Measurements from ENCODE around the gene INO80. TPM values are rescaled to one million over a fixed set of nuclear protein-coding genes. Genes with fewer than 3 reads are reported as not detected.

INO80 gene
- total RNA-seq, 4 donors from 2014 or later, result 17.5 to 111 (median 40.1) TPM

DNA sequence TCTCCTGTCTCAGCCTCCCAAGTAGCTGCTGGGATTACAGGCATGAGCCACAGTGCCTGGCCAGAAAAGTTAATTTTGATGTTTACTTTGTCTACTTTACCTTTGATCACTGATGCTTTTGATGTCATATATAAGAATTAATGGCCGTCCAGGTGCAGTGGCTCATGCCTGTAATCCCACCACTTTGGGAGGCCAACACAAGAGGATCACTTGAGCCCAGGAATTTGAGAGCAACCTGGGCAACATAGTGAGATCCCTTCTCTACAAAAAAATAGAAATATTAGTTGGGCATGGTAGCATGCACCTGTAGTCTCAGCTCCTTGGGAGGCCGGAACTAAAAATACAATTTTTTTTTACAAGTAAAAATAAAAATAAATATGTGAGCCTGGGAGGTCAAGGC lies 6.8 kb upstream of the INO80 start:
- Histone ChIP-seq H3K27me3 (no peaks in the 10 kb centered on the region), H3K4me3 (no peak overlapping the region), H3K9me3 (no peaks in the 10 kb centered on the region), H3K27ac (no peak overlapping the region), H3K4me1 (no peaks in the 10 kb centered on the region), H3K36me3 (no peaks in the 10 kb centered on the region)
- no peak for DNase-seq
- TF ChIP-seq POLR2A (IDR thresholded peaks at IDR 0.05), result no peak
- TF ChIP-seq, protein P1, sequence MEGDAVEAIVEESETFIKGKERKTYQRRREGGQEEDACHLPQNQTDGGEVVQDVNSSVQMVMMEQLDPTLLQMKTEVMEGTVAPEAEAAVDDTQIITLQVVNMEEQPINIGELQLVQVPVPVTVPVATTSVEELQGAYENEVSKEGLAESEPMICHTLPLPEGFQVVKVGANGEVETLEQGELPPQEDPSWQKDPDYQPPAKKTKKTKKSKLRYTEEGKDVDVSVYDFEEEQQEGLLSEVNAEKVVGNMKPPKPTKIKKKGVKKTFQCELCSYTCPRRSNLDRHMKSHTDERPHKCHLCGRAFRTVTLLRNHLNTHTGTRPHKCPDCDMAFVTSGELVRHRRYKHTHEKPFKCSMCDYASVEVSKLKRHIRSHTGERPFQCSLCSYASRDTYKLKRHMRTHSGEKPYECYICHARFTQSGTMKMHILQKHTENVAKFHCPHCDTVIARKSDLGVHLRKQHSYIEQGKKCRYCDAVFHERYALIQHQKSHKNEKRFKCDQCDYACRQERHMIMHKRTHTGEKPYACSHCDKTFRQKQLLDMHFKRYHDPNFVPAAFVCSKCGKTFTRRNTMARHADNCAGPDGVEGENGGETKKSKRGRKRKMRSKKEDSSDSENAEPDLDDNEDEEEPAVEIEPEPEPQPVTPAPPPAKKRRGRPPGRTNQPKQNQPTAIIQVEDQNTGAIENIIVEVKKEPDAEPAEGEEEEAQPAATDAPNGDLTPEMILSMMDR (IDR thresholded peaks at IDR 0.05), result no peak

- no peak for DNase-seq
- TF ChIP-seq, protein P1 (IDR thresholded peaks at IDR 0.05), result no peak
- TF ChIP-seq POLR2A (IDR thresholded peaks at IDR 0.05), result no peak
- H3K27ac ChIP-seq, result no peak overlapping the region
- H3K27me3 ChIP-seq, result no peaks in the 10 kb centered on the region
- H3K9me3 ChIP-seq, result no peaks in the 10 kb centered on the region
- H3K4me1 ChIP-seq, result peaks cover 0 to 1% (median 0%) of the 10 kb centered on the region in 4 donors
- H3K36me3 ChIP-seq, result no peaks in the 10 kb centered on the region
- H3K4me3 ChIP-seq, result no peak overlapping the region
These were observed 5.9 kb upstream of the INO80 start for GRCh38 chr15:41121951-41122350.

DNA sequence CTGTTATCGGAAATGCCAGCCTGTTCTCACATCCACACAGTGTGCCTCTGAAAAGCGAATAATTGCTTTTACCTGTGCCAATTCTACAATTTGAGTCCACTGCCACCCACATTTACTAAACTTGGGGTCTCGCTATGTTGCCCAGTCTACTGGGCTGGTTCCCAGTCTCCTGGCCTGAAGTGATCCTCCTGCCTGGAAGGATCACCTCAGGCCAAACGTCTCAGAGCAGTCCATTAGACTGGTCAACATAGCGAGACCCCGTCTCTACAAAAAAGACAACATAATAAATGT lies 827 bp upstream of the INO80 start:
- TF ChIP-seq, protein P1 (IDR thresholded peaks at IDR 0.05), result no peak
- TF ChIP-seq POLR2A (IDR thresholded peaks at IDR 0.05), result no peak
- Histone ChIP-seq H3K36me3 (no peaks in the 10 kb centered on the region), H3K27me3 (no peaks in the 10 kb centered on the region), H3K9me3 (no peaks in the 10 kb centered on the region), H3K4me1 (peaks cover 0 to 15% (median 0%) of the 10 kb centered on the region in 4 donors), H3K27ac (peak overlapping the region; percentile 98 to 100 (median 99)), H3K4me3 (peak overlapping the region; percentile 73 to 99 (median 91))
- no peak for DNase-seq

GRCh38 chr15:41115652-41116115 lies 396 bp downstream of the INO80 start:
- Histone ChIP-seq H3K4me3 (peak overlapping the region; percentile 73 to 99 (median 91)), H3K9me3 (no peaks in the 10 kb centered on the region), H3K27ac (peak overlapping the region; percentile 98 to 100 (median 99)), H3K27me3 (no peaks in the 10 kb centered on the region), H3K4me1 (peaks cover 0 to 15% (median 0%) of the 10 kb centered on the region in 4 donors), H3K36me3 (peaks cover 0 to 7% (median 0%) of the 10 kb centered on the region in 3 donors)
- peak; percentile 73 to 87 (median 86) for DNase-seq
- no peak for TF ChIP-seq POLR2A (IDR thresholded peaks at IDR 0.05)
- TF ChIP-seq, protein P1 (IDR thresholded peaks at IDR 0.05), result no peak

DNA sequence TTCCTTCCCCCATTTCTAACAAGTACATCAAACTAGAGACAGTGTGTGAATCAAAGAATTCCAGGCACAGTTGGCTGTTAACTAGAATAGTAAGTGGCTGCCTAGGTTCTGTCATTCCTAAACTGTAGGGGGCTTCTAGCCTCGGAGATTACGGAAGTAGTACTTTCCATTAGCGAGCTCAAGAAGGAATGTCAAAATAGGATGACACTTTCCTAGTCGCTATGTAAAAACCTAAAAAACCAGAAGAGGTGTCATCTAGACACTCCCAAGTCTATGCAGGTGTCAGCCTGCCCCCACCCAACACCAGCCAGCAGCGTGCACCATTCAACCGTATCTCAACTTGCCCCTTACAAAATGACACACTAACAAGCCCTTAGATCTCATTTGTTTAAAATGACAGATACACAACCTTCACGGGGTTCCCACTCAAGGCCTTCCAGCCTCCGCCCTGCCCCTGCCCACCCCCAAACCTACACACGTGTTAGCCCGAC lies 874 bp downstream of the INO80 start:
- peak overlapping the region; percentile 73 to 99 (median 91) for H3K4me3 ChIP-seq
- TF ChIP-seq, protein P1 (IDR thresholded peaks at IDR 0.05), result peak in 1 of 6 experiments; percentile 2
- TF ChIP-seq POLR2A (IDR thresholded peaks at IDR 0.05), result no peak
- no peaks in the 10 kb centered on the region for H3K27me3 ChIP-seq
- no peak for DNase-seq
- peaks cover 0 to 15% (median 0%) of the 10 kb centered on the region in 4 donors for H3K4me1 ChIP-seq
- H3K9me3 ChIP-seq, result no peaks in the 10 kb centered on the region
- peaks cover 0 to 7% (median 0%) of the 10 kb centered on the region in 3 donors for H3K36me3 ChIP-seq
- H3K27ac ChIP-seq, result peak overlapping the region; percentile 98 to 100 (median 99)
